K562 (cell line): ENCODE results near the gene ANK3. TPM values are rescaled to one million over a fixed set of nuclear protein-coding genes. Genes with fewer than 3 reads are reported as not detected.

Source experiments
- ATAC-seq: fragments of 200-7000 bp; cut with Tn5 transposase; 3 replicates; pipeline ENCODE4 v1.9.1; 2020; ENCODE audit warnings: moderate library complexity
- BruUV-seq: library from RNA; stranded (reverse); fragments of 400-500 nt; replicated peaks from 2 replicates; lab custom pipeline; 2021; lab: Mats Ljungman, UMichigan
- CTCF ChIA-PET: fragments of 300-600 bp; formaldehyde crosslinking; extraction: SDS; loops from one replicate; lab custom pipeline; 2021; ENCODE audit warnings: low intra/inter-chr PET ratio; lab: Yijun Ruan, JAX
- POLR2A ChIA-PET: fragments of 300-600, 350-650 bp; sonication (Branson Sonifier 250); formaldehyde crosslinking; extraction: SDS; loops from one replicate; lab custom pipeline; 2021; ENCODE audit warnings: antibody characterized with exemption, inconsistent platforms; lab: Yijun Ruan, JAX
- DNase-seq, 4 experiments: peaks; one replicate each; pipeline versions ENCODE4 v3.0.0 to v3.0.0-alpha.2; 2011 to 2018; ENCODE audit warnings: low spot score in 3 of 4, mixed read lengths in 3 of 4; ENCODE audit errors: extremely low read depth in 1 of 4
- FAIRE-seq: peaks from 2 replicates; lab custom pipeline; 2011; peaks lifted over from hg19 to GRCh38; lab: Jason Lieb, UNC
- H2AFZ ChIP-seq: 2 replicates; pipeline ENCODE4 v1.6.0; 2011; ENCODE audit warnings: low read depth, low read length, control low read depth, inconsistent platforms
- H3K27ac ChIP-seq: fragments of 200-600 bp; 3 replicates; pipeline ENCODE4 v1.8.0; 2011; ENCODE audit warnings: low read depth, mild to moderate bottlenecking, control low read depth, inconsistent platforms, low read length, moderate library complexity, mixed read lengths; ENCODE audit errors: extremely low read depth
- H3K27me3 ChIP-seq, 2 experiments: fragments of 300-600 bp in 1 of 2; 2 replicates in 1 of 2; 3 replicates in 1 of 2; pipeline versions ENCODE4 v1.6.0 to v1.8.0; 2011; ENCODE audit warnings: inconsistent platforms in 2 of 2, low read length in 2 of 2, mild to moderate bottlenecking in 1 of 2, mixed read lengths in 1 of 2, moderate library complexity in 1 of 2; ENCODE audit not compliant: control insufficient read depth in 2 of 2, insufficient read depth in 2 of 2
- H3K36me3 ChIP-seq: fragments of 300-600 bp; 3 replicates; pipeline ENCODE4 v1.8.0; 2011; ENCODE audit warnings: mild to moderate bottlenecking, low read length, inconsistent platforms; ENCODE audit not compliant: control insufficient read depth, insufficient read depth
- H3K4me1 ChIP-seq, 2 experiments: fragments of 200-600 bp in 1 of 2; replicated peaks in 1 of 2; 2 replicates in 1 of 2; 3 replicates in 1 of 2; pipeline versions ENCODE4 v1.5.1 to v1.8.0; 2011; ENCODE audit warnings: inconsistent platforms in 2 of 2, low read length in 2 of 2, mild to moderate bottlenecking in 1 of 2, mixed read lengths in 1 of 2, moderate library complexity in 1 of 2; ENCODE audit not compliant: control insufficient read depth in 2 of 2, insufficient read depth in 2 of 2
- H3K4me2 ChIP-seq: 2 replicates; pipeline ENCODE4 v1.6.1; 2011; ENCODE audit warnings: low read length, control low read depth, inconsistent platforms, mixed read lengths; ENCODE audit not compliant: insufficient read depth
- H3K4me3 ChIP-seq: fragments of 200-600 bp; sonication (generic), shearing (Covaris generic); 2 replicates; pipeline ENCODE4 v1.5.1; 2016; ENCODE audit warnings: control low read depth, inconsistent platforms
- H3K79me2 ChIP-seq: fragments of 200-600 bp; 3 replicates; pipeline ENCODE4 v1.8.0; 2011; ENCODE audit warnings: low read length, inconsistent platforms; ENCODE audit not compliant: control insufficient read depth, insufficient read depth
- H3K9ac ChIP-seq, 2 experiments: 2 replicates each; pipeline versions ENCODE4 v1.6.0 to v1.6.1; 2011; ENCODE audit warnings: low read depth in 2 of 2, low read length in 2 of 2, control low read depth in 1 of 2, inconsistent platforms in 1 of 2, mild to moderate bottlenecking in 1 of 2, mixed read lengths in 1 of 2; ENCODE audit not compliant: insufficient read depth in 1 of 2
- H3K9me1 ChIP-seq: one replicate; pipeline ENCODE4 v1.6.0; 2011; ENCODE audit warnings: inconsistent platforms, mild to moderate bottlenecking, low read length, moderate library complexity; ENCODE audit not compliant: control insufficient read depth, insufficient read depth
- H3K9me3 ChIP-seq: replicated peaks from 2 replicates; pipeline ENCODE4 v1.5.1; 2011; ENCODE audit warnings: low read depth, low read length, inconsistent platforms; ENCODE audit not compliant: control insufficient read depth, insufficient read depth
- H4K20me1 ChIP-seq: replicated peaks from 2 replicates; pipeline ENCODE4 v1.6.1; 2011; ENCODE audit warnings: low read length, inconsistent platforms, mixed read lengths; ENCODE audit not compliant: control insufficient read depth, insufficient read depth
- LEF1 ChIP-seq: fragments of 450-650 bp; IDR thresholded peaks from 2 replicates; pipeline ENCODE4 v1.6.1; 2016; ENCODE audit warnings: mild to moderate bottlenecking
- MITF ChIP-seq: IDR thresholded peaks from 2 replicates; pipeline ENCODE4 v1.6.1; 2014; ENCODE audit warnings: antibody characterized with exemption
- NR2C2 ChIP-seq, 2 experiments: fragments of 200-800 bp in 1 of 2; sonication (Bioruptor generic) in 1 of 2; sonication (generic) in 1 of 2; formaldehyde crosslinking in 1 of 2; IDR thresholded peaks; 2 replicates each; pipeline versions ENCODE4 v1.6.1 to v1.8.0; 2016 to 2022; ENCODE audit warnings: mild to moderate bottlenecking in 1 of 2, missing compliant biosample characterization in 1 of 2, missing genetic modification characterization in 1 of 2, missing genetic modification reagents in 1 of 2
- POU5F1 ChIP-seq: fragments of 150-350 bp; IDR thresholded peaks from 2 replicates; pipeline ENCODE4 v1.6.1; 2014; ENCODE audit warnings: borderline replicate concordance, low read length, low read depth, mild to moderate bottlenecking; ENCODE audit not compliant: partially characterized antibody
- SMARCA5 ChIP-seq: fragments of 450-650 bp; IDR thresholded peaks from 2 replicates; pipeline ENCODE4 v1.6.1; 2016
- TRIM24 ChIP-seq, 2 experiments: fragments of 450-650 bp; IDR thresholded peaks; 2 replicates each; pipeline ENCODE4 v1.6.1; 2016
- ZNF24 ChIP-seq: fragments of 450-650 bp; IDR thresholded peaks from 2 replicates; pipeline ENCODE4 v1.6.1; 2016
- WGBS: fragments of 100-300 bp; shearing (Covaris generic); methylation state at CpG from one replicate; pipeline ENCODE4 v1.1.6; 2016; ENCODE audit warnings: low coverage, mixed read lengths; ENCODE audit not compliant: insufficient coverage; ENCODE audit errors: missing lambda C conversion rate; 5-methylcytosine and 5-hydroxymethylcytosine counted together
- in situ Hi-C: fragments of 300-500 bp; cut with MboI; formaldehyde crosslinking; loops from 4 replicates; pipeline ENCODE4 v1.15.0; 2018; ENCODE audit warnings: inconsistent platforms, mixed read lengths
- intact Hi-C: fragments of 100-400 bp; cut with micrococcal nuclease; formaldehyde crosslinking; loops from 2 replicates; pipeline ENCODE4 v1.14.2; 2022
- polyA plus RNA-seq, 8 experiments: library from polyadenylated mRNA; depleted of rRNA in 4 of 8; stranded (reverse) in 5 of 8; unstranded in 3 of 8; fragments of >200 nt; fragmentation: Nextera tagmentation in 2 of 8; fragmentation: Illumina TruSeq in 1 of 8; extraction: Ambion mirVana in 2 of 8; extraction: Trizol in 1 of 8; gene quantifications; 2 replicates each; pipeline versions ENCODE4 v1.2.1 to v1.2.3, GENCODE V29; 2011 to 2014; ENCODE audit warnings: inconsistent platforms in 1 of 8, missing spikeins in 1 of 8
- total RNA-seq, 7 experiments: library from RNA; depleted of rRNA in 6 of 7; stranded (reverse); fragments of >200 nt in 6 of 7; fragmentation: Illumina TruSeq in 2 of 7; extraction: Trizol in 2 of 7; gene quantifications; 2 replicates each; pipeline versions ENCODE4 v1.2.1 to v1.2.3, GENCODE V29; 2011 to 2021; ENCODE audit warnings: low replicate concordance in 1 of 7
- TF ChIP-seq, protein P1 (sequence below): fragments of 450-650 bp; IDR thresholded peaks from 2 replicates; pipeline ENCODE4 v1.6.1; 2016
- TF ChIP-seq, protein P2 (sequence below), 3 experiments: fragments of 200-800 bp in 1 of 3; sonication (Bioruptor generic) in 1 of 3; sonication (generic) in 1 of 3; formaldehyde crosslinking in 1 of 3; IDR thresholded peaks; 2 replicates each; pipeline versions ENCODE4 v1.6.1 to v1.8.0; 2016 to 2022; ENCODE audit warnings: mild to moderate bottlenecking in 2 of 3, missing compliant biosample characterization in 2 of 3, missing genetic modification characterization in 2 of 3, missing genetic modification reagents in 1 of 3

ANK3 gene
- total and polyA plus RNA-seq, 9 of the 15 experiments (the other 6 are each of a cell fraction or from before 2014, with no cell fraction given) = 10.0 to 32.3 (median 17.9) TPM

- Histone ChIP-seq H3K36me3 (no peaks in the 10 kb centered on the region; the same call in 2 of the 3 replicates), H3K4me3 (no peak overlapping the region), H3K27me3 (no peaks in the 10 kb centered on the region), H2AFZ (peak overlapping the region; percentile 40), H3K4me1 (peaks cover 0 to 44% of the 10 kb centered on the region in 2 experiments; a peak in 4 of 5 replicates), H3K9ac (no peak overlapping the region), H3K4me2 (peak overlapping the region; percentile 50), H3K9me1 (no peaks in the 10 kb centered on the region), H3K9me3 (no peaks in the 10 kb centered on the region), H4K20me1 (no peaks in the 10 kb centered on the region), H3K27ac (peak overlapping the region; percentile 53), H3K79me2 (no peaks in the 10 kb centered on the region)
- ATAC-seq (peak; percentile 55), DNase-seq (peak in 2 of 4 experiments; percentile 68 to 80), FAIRE-seq (peak; percentile 79)
- in situ Hi-C loops (no loop called here), intact Hi-C loops (no loop called here)
- CTCF ChIA-PET = no interaction called here
- no TSS peak for BruUV-seq
- 8% methylated on average over 3 of the region's 3 CpGs for WGBS
- POLR2A ChIA-PET = interaction anchor here (0.7 kb wide), 1 partner anchor 8 kb away, joined by 3 read pairs; no protein-coding TSS in a partner anchor
- TF ChIP-seq TRIM24 (IDR thresholded peaks at IDR 0.05) = peak; percentile 10 to 53; a peak in 2 of 4 replicates
- TF ChIP-seq, protein P1, sequence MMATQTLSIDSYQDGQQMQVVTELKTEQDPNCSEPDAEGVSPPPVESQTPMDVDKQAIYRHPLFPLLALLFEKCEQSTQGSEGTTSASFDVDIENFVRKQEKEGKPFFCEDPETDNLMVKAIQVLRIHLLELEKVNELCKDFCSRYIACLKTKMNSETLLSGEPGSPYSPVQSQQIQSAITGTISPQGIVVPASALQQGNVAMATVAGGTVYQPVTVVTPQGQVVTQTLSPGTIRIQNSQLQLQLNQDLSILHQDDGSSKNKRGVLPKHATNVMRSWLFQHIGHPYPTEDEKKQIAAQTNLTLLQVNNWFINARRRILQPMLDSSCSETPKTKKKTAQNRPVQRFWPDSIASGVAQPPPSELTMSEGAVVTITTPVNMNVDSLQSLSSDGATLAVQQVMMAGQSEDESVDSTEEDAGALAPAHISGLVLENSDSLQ = peak; percentile 75
- no peak for TF ChIP-seq POU5F1
- TF ChIP-seq ZNF24 = peak; percentile 15; the same call in 1 of the 2 replicates
- TF ChIP-seq LEF1 = peak; percentile 29; the same call in 1 of the 2 replicates
- peak; percentile 72; the same call in 1 of the 2 replicates for TF ChIP-seq MITF
- no peak for TF ChIP-seq SMARCA5
- no peak for TF ChIP-seq NR2C2 (CRISPR knock-in tag; IDR thresholded peaks at IDR 0.05)
- peak; percentile 78 for TF ChIP-seq NR2C2 (tag; IDR thresholded peaks at IDR 0.05)
- TF ChIP-seq, protein P2, sequence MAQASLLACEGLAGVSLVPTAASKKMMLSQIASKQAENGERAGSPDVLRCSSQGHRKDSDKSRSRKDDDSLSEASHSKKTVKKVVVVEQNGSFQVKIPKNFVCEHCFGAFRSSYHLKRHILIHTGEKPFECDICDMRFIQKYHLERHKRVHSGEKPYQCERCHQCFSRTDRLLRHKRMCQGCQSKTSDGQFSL (CRISPR knock-in tag; IDR thresholded peaks at IDR 0.05) = no peak
- TF ChIP-seq, protein P2 (tag; IDR thresholded peaks at IDR 0.05) = 0 out of 4 replicates have a peak, but pooled peaks of 1 of the 2 experiments have one; percentile 26
These were observed 254.7 kb downstream of the ANK3 start for GRCh38 chr10:60135020-60135419.
